Activated CD4-positive, alpha-beta memory T cell treated with anti-CD3 and anti-CD28 coated beads for 36 hours (primary cell): ENCODE results near the gene FAM149A. TPM values are rescaled to one million over a fixed set of nuclear protein-coding genes. Genes with fewer than 3 reads are reported as not detected.

Experiments
- CTCF ChIA-PET: fragments of 350-600 bp; sonication (Branson Sonifier 250); formaldehyde crosslinking; loops from one replicate; lab custom pipeline; 2021; ENCODE audit warnings: antibody characterized with exemption, inconsistent platforms; lab: Charles Lee
- POLR2A ChIA-PET: fragments of 350-600 bp; sonication (Branson Sonifier 250); formaldehyde crosslinking; loops from one replicate; lab custom pipeline; 2021; ENCODE audit warnings: antibody characterized with exemption; lab: Charles Lee
- DNase-seq: peaks from one replicate; pipeline ENCODE4 v3.0.0-alpha.2; 2020
- H3K27ac Mint-ChIP-seq: one replicate; pipeline ENCODE4 v1.8.0; 2021; ENCODE audit warnings: mixed read lengths
- H3K27me3 Mint-ChIP-seq: one replicate; pipeline ENCODE4 v1.8.0; 2021; ENCODE audit warnings: mixed read lengths
- H3K36me3 Mint-ChIP-seq: one replicate; pipeline ENCODE4 v1.8.0; 2021; ENCODE audit warnings: mixed read lengths
- H3K4me1 Mint-ChIP-seq: one replicate; pipeline ENCODE4 v1.8.0; 2021; ENCODE audit warnings: low read depth, mixed read lengths
- H3K4me3 Mint-ChIP-seq: one replicate; pipeline ENCODE4 v1.8.0; 2021; ENCODE audit warnings: mild to moderate bottlenecking, mixed read lengths
- H3K9me3 Mint-ChIP-seq: one replicate; pipeline ENCODE4 v1.8.0; 2021; ENCODE audit warnings: mixed read lengths
- intact Hi-C: fragments of 100-400 bp; cut with micrococcal nuclease; formaldehyde crosslinking; loops from one replicate; pipeline ENCODE4 v1.15.1; 2023
- total RNA-seq, 2 experiments: library from RNA; stranded (reverse); gene quantifications; one replicate each; pipeline ENCODE4 v1.2.3, GENCODE V29; 2021

Gene FAM149A
- total RNA-seq, 2 experiments from 2014 or later = 0.40 to 0.46 TPM

DNA sequence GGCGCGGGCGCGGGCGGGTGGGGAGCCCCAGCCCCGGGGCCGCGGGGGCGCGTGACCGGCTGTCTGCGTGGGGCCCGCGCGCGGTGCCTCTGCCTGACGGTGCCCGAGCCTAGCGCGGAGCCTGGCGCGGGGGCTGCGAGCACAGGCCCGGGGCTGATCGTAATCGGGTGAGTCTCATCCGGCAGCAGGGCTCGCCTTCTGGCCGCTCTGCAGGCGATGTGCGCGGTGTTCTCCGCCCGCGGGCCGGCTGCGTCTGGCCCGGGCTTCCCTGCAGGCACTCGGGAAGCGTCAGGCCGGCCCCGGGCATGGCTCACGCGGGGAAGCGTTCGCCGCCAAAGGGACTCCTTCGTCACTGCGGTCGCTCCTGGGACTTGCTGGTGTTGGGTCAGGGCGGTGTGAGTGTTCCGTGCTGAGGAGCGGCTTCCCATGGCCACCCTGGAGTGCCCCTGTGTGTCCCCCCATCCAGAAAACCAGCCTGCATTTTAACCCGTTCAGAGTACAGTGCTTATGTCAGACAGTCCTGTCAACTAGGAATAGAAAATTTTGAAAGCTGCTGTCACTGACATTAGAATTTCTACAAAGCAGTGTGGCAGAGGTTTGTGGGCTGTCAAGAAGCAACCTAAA lies 40.6 kb downstream of the FAM149A start:
- Mint-ChIP-seq H3K27me3 (peaks cover 42% of the 10 kb centered on the region), H3K4me1 (peaks cover 9% of the 10 kb centered on the region), H3K4me3 (peak overlapping the region; percentile 71), H3K9me3 (no peaks in the 10 kb centered on the region), H3K27ac (no peak overlapping the region), H3K36me3 (no peaks in the 10 kb centered on the region)
- intact Hi-C loops = loop anchor here (2.0 kb wide), 2 partner anchors 46 to 58 kb away; partner anchors contain the start of gene CYP4V2
- ChIA-PET POLR2A (no interaction called here), CTCF (interaction anchor here (1.0 kb wide), 1 partner anchor 10 kb away, joined by 4 read pairs; no protein-coding TSS in a partner anchor)
- peak; percentile 27 for DNase-seq

DNA sequence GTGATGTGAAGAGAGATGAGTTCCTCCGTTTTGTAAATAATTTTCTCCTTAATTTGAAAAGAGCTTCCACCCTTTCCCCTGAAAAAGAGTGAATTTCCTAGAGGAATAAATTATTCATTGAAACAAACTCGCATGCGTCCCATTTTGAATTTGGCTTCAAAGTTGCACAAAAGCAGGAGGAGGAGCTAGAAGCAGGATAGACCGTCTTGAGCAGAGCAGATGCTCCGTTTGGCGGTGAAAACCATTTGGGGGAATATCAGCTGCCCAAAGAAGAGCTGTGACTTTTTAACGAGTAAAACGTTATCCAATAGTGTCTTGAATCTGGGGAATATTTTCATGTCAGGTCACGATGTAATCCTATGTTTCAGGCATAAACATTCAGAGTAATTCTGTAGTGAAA lies 42.0 kb downstream of the FAM149A start:
- Mint-ChIP-seq H3K4me3 (no peak overlapping the region), H3K27ac (no peak overlapping the region), H3K27me3 (peaks cover 41% of the 10 kb centered on the region), H3K4me1 (peaks cover 9% of the 10 kb centered on the region), H3K36me3 (no peaks in the 10 kb centered on the region), H3K9me3 (no peaks in the 10 kb centered on the region)
- ChIA-PET CTCF (interaction anchor here (0.6 to 3.0 kb wide), 2 partner anchors 9 to 66 kb away, joined by 3 to 16 read pairs; no protein-coding TSS in a partner anchor), POLR2A (no interaction called here)
- intact Hi-C loops = no loop called here
- DNase-seq = no peak

DNA sequence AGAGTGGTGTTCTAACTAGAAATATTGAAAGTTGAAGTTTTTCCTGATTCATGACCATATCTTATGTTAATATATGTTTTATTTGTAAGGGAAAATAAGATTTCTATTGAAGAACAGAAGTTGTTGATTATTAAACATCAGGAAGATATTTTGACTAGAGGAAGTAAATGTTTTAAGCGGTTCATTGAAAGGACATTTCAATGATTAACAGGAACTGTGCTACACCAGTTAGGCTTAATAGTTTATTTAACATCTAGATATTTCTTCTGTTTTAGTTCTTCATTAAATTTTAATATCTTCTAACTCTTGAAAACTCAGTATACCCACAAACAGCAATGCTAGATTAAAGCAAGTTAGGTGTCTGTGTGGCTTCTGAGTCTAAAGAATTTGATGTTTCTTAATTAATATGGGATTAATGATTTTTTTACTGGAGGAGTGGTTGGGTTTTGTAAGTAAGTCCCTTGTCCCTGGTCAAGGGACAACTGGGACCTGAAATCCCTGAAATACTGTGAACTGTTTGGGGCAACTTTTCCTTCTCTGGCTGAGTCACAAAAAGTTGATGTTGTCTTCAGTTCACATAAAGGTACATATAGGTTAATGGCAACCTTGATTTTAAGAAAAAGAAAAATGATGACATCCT lies 44.0 kb downstream of the FAM149A start:
- Mint-ChIP-seq H3K27ac (no peak overlapping the region), H3K4me1 (peaks cover 9% of the 10 kb centered on the region), H3K27me3 (peaks cover 44% of the 10 kb centered on the region), H3K36me3 (no peaks in the 10 kb centered on the region), H3K4me3 (no peak overlapping the region), H3K9me3 (no peaks in the 10 kb centered on the region)
- no peak for DNase-seq
- intact Hi-C loops = no loop called here
- POLR2A ChIA-PET = no interaction called here
- CTCF ChIA-PET = interaction anchor here (3.0 kb wide), 1 partner anchor 11 kb away, joined by 16 read pairs; no protein-coding TSS in a partner anchor

DNA sequence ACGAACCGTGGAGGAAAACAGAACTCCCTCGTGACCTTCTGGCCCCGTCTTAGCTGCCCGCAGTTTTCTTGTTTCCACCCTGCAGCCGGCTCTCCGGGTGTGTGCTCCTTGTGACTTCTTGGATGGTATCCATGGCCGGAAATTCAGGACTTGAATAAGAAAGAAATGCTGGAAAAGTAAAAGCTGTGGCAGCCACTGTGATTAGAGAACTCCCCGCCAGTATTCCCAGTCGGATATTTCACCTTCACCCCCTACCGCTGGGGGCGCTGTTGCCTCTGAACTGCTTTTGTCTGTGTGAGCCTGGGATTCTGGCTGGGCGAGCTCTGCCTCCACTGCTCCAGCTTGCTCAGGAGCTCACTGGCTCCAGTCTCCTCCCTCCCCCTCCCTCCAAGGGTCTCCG lies 45.4 kb downstream of the FAM149A start:
- Mint-ChIP-seq H3K4me3 (no peak overlapping the region), H3K4me1 (peaks cover 3% of the 10 kb centered on the region), H3K36me3 (no peaks in the 10 kb centered on the region), H3K9me3 (no peaks in the 10 kb centered on the region), H3K27ac (no peak overlapping the region), H3K27me3 (peaks cover 39% of the 10 kb centered on the region)
- intact Hi-C loops = no loop called here
- ChIA-PET POLR2A (no interaction called here), CTCF (interaction anchor here (0.6 to 1.8 kb wide), 10 partner anchors 8 to 437 kb away, joined by 3 to 8 read pairs (median 4); partner anchors contain the start of gene CYP4V2)
- peak; percentile 56 for DNase-seq

DNA sequence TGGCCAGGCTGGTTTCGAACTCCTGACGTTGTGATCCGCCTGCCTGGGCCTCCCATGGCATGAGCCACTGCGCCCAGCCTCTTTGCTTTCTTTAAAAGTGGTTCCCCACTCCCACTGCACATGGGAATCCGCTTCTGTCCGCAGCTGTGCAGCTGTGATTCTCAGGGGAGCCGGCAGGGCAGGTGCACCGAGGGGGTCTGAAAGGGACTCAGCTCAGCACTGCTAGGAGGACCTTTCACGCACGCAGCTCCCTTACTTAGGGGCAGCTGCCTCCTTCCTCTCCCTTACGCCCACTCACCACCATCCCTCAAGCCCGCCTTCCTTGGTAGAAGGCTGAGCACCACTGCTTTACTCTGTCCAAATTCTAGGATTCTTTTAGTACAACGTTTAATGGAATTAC lies 46.4 kb downstream of the FAM149A start:
- Mint-ChIP-seq H3K4me3 (no peak overlapping the region), H3K27ac (no peak overlapping the region), H3K27me3 (peaks cover 31% of the 10 kb centered on the region), H3K36me3 (no peaks in the 10 kb centered on the region), H3K9me3 (no peaks in the 10 kb centered on the region), H3K4me1 (no peaks in the 10 kb centered on the region)
- POLR2A ChIA-PET = no interaction called here
- no peak for DNase-seq
- CTCF ChIA-PET = interaction anchor here (0.7 to 1.8 kb wide), 4 partner anchors 11 to 43 kb away, joined by 3 to 8 read pairs (median 4); no protein-coding TSS in a partner anchor
- intact Hi-C loops = no loop called here

DNA sequence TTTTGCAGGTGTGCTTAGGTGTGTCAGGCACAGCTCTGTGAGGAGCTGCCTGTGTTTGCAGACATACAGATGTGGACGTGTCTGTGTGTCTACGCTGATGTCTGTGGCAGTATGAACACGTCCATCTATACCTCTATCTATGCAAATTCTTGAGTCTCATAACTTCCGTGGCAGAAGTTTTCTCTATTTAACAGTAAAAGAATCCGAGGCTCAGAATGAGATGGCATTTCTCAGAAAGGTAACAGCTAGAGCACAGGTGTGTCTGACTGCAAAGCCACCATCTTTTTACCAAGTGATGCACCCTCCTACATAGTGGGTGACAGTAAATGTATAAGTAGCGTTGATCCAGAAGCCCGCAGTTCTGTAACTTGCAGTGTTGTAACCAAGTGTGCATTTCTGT lies 47.0 kb downstream of the FAM149A start:
- Mint-ChIP-seq H3K27ac (no peak overlapping the region), H3K4me1 (no peaks in the 10 kb centered on the region), H3K27me3 (peaks cover 25% of the 10 kb centered on the region), H3K4me3 (no peak overlapping the region), H3K9me3 (no peaks in the 10 kb centered on the region), H3K36me3 (no peaks in the 10 kb centered on the region)
- DNase-seq = no peak
- intact Hi-C loops = no loop called here
- CTCF ChIA-PET = interaction anchor here (1.7 to 1.8 kb wide), 2 partner anchors 12 to 14 kb away, joined by 3 to 6 read pairs; no protein-coding TSS in a partner anchor
- POLR2A ChIA-PET = no interaction called here

DNA sequence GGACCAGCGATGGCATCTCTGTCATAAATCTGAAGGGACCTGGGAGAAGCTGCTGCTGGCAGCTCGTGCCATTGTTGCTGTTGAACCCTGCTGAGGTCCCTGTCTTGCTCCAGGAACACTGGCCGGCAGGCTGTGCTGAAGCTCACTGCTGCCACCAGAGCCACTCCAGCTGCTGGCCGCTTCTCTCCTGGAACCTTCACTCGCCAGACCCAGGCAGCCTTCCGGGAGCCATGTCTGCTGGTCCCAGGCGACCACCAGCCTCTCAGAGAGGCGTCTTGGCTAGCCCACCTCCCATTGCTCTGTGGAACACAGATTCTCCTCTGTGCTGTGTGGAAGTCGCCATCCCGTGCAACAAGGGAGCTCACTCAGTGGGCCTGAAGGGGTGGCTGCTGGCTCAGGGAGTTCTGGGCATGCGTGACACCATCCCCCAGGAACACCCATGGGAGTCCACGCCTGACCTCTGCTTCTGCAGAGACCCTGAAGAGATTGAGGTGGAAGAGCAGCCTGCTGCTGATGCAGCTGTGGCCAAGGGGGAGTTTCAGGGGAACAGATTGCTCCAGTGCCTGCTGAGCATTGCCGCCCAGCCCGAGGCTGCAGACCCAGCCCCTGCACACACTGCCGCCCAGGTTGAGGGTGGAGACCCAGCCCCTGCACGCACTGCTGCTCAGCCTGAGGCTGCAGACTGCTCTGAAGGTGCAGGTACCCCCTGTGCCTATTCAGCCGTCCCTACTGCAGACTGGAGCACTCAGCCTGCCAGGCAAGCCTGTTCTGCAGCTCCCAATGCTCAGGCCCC lies 53.7 kb downstream of the FAM149A start:
- peaks cover 5% of the 10 kb centered on the region for H3K4me1 Mint-ChIP-seq
- ChIA-PET CTCF (interaction anchor here (1.6 kb wide), 1 partner anchor 8 kb away, joined by 4 read pairs; no protein-coding TSS in a partner anchor), POLR2A (no interaction called here)
- no peaks in the 10 kb centered on the region for H3K36me3 Mint-ChIP-seq
- peaks cover 8% of the 10 kb centered on the region for H3K27me3 Mint-ChIP-seq
- no peak overlapping the region for H3K27ac Mint-ChIP-seq
- intact Hi-C loops = no loop called here
- no peaks in the 10 kb centered on the region for H3K9me3 Mint-ChIP-seq
- no peak overlapping the region for H3K4me3 Mint-ChIP-seq
- no peak for DNase-seq

DNA sequence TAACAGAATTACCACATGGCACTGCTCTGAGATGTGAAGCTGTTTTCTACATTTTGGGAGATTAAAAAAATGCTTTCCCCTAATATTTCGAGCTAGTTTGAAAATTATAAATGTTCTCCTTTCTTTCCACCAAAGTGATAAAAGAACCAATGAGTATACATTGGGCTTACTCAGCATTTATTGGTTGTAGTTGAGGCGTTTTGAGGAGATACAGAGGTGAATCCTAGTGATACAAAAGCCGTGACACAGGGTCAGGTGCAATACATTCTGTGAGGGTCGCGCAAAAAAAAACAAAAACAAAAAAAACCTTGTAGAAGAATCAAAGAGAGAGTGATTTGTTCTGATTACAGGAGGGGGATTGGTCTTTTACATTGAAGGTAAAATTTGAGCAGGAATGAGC lies 54.5 kb downstream of the FAM149A start:
- ChIA-PET CTCF (interaction anchor here (1.6 kb wide), 1 partner anchor 9 kb away, joined by 4 read pairs; no protein-coding TSS in a partner anchor), POLR2A (no interaction called here)
- no peak for DNase-seq
- Mint-ChIP-seq H3K27me3 (peaks cover 4% of the 10 kb centered on the region), H3K27ac (no peak overlapping the region), H3K4me3 (no peak overlapping the region), H3K4me1 (peaks cover 5% of the 10 kb centered on the region), H3K9me3 (no peaks in the 10 kb centered on the region), H3K36me3 (no peaks in the 10 kb centered on the region)
- intact Hi-C loops = no loop called here

DNA sequence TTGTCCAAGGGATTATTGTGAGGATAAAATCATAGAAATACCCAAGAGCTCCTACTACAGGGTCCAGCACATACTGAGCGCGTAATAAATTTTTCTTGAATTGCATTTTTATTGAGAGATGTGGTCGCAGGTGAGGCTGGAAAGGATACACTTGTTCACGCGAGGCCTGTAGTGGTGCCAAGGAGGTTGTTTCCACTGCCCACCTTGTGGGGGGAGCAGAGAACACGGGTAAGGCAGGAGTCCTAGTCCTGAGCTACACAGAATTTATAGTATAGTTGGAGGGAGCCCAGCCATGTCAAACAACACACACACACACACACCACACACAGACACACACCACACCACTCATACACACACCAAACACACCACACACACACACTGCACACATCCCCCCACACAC lies 55.1 kb downstream of the FAM149A start:
- Mint-ChIP-seq H3K4me3 (no peak overlapping the region), H3K27me3 (peaks cover 1% of the 10 kb centered on the region), H3K4me1 (peaks cover 5% of the 10 kb centered on the region), H3K36me3 (no peaks in the 10 kb centered on the region), H3K9me3 (no peaks in the 10 kb centered on the region), H3K27ac (no peak overlapping the region)
- intact Hi-C loops = loop anchor here (2.0 kb wide), 1 partner anchor 31 kb away; the partner anchor contains the start of gene CYP4V2
- ChIA-PET CTCF (no interaction called here), POLR2A (no interaction called here)
- DNase-seq = no peak

DNA sequence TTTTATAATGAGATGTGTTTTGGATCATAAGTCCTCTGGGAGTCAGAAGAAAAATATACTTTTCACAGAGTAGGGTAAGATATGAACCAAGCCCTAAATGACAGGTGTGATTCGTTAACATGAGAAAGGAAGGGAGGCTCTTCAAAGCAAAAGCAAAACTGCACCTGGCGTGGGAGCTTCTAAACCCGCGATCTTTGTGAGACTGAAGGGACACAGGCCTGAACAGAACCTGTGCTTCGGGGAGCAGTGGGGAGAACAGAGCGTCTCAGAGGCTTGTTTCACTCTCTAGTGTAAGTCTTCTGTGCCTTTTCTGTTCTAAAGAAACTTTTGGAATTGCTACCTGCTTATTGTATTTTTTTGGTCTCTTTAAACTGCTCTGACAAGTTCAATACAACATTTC lies 56.6 kb downstream of the FAM149A start:
- peak overlapping the region; percentile 40 for H3K4me3 Mint-ChIP-seq
- ChIA-PET POLR2A (no interaction called here), CTCF (interaction anchor here (0.6 to 1.7 kb wide), 4 partner anchors 28 to 570 kb away, joined by 3 to 10 read pairs (median 3); no protein-coding TSS in a partner anchor)
- H3K9me3 Mint-ChIP-seq = no peaks in the 10 kb centered on the region
- H3K36me3 Mint-ChIP-seq = no peaks in the 10 kb centered on the region
- DNase-seq = peak; percentile 60
- peaks cover 5% of the 10 kb centered on the region for H3K4me1 Mint-ChIP-seq
- H3K27me3 Mint-ChIP-seq = no peaks in the 10 kb centered on the region
- intact Hi-C loops = loop anchor here (2.0 kb wide), 1 partner anchor 30 kb away; the partner anchor contains the start of gene CYP4V2
- H3K27ac Mint-ChIP-seq = no peak overlapping the region

DNA sequence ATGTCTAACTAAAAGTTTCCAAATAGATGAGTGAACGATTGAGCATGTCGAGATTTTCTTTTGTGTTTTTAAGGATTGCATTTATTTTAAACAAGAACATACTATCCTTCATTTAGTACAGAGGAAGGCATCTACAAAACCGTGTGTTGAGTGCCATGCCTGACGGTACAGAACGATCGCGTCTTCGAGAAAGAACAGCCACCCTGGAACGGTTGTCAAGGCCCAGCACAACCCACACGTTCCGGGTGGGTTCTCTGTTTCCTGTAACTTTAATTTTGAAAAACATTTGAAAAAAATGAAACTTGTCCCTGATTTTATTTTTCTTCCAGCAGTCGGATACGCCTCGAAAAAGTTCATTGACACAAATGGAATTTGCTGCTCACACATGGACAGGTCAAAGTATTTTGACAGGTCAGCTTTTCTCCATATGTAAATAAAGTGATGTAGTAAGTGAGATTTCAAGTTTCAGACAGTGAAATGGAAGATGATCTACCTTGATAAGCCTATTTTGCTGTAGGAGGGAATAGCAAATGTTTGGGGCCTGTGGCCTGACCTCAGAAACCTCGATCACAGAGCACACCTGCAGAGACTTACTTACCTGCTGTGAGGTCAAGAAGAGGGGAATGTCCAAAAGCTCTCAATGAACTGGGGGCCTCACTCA lies 62.5 kb downstream of the FAM149A start:
- ChIA-PET POLR2A (no interaction called here), CTCF (no interaction called here)
- H3K9me3 Mint-ChIP-seq = no peaks in the 10 kb centered on the region
- no peak for DNase-seq
- no peaks in the 10 kb centered on the region for H3K4me1 Mint-ChIP-seq
- no peaks in the 10 kb centered on the region for H3K36me3 Mint-ChIP-seq
- no peak overlapping the region for H3K4me3 Mint-ChIP-seq
- no peak overlapping the region for H3K27ac Mint-ChIP-seq
- intact Hi-C loops = no loop called here
- peaks cover 6% of the 10 kb centered on the region for H3K27me3 Mint-ChIP-seq
